Esophagus (tissue), 2 donors: ENCODE measurements around the gene LRRC14B. TPM values are rescaled to one million over a fixed set of nuclear protein-coding genes. Genes with fewer than 3 reads are reported as not detected.
"Not testable (repeated sequence)": the region's sequence is repeated elsewhere in the genome, so short reads cannot be mapped to it uniquely, and the experiment has no call there.

ENCODE experiments used
- H3K27ac ChIP-seq, 2 donors: one replicate each; pipeline ENCODE4 v1.5.1; 2013; ENCODE audit warnings: low read depth in 2 of 2, mild to moderate bottlenecking in 2 of 2, inconsistent platforms in 1 of 2, low read length in 1 of 2, moderate library complexity in 1 of 2
- H3K27me3 ChIP-seq, 2 donors: one replicate each; pipeline ENCODE4 v1.6.1; 2013; ENCODE audit warnings: low read length in 2 of 2, control low read depth in 1 of 2, mild to moderate bottlenecking in 1 of 2; ENCODE audit not compliant: insufficient read depth in 2 of 2, control insufficient read depth in 1 of 2
- H3K36me3 ChIP-seq, 2 donors: one replicate each; pipeline ENCODE4 v1.6.1; 2013; ENCODE audit warnings: low read length in 1 of 2; ENCODE audit not compliant: control insufficient read depth in 2 of 2, insufficient read depth in 2 of 2
- H3K4me1 ChIP-seq, 2 donors: one replicate each; pipeline ENCODE4 v1.6.1; 2013; ENCODE audit warnings: low read length in 1 of 2; ENCODE audit not compliant: control insufficient read depth in 2 of 2, insufficient read depth in 2 of 2
- H3K4me3 ChIP-seq, 2 donors: one replicate each; pipeline ENCODE4 v1.5.1; 2013; ENCODE audit warnings: low read length in 2 of 2, mild to moderate bottlenecking in 2 of 2, low read depth in 1 of 2, moderate library complexity in 1 of 2
- H3K9me3 ChIP-seq, 2 donors: one replicate each; pipeline ENCODE4 v1.6.1; 2013; ENCODE audit warnings: mild to moderate bottlenecking in 2 of 2, low read depth in 1 of 2, low read length in 1 of 2, moderate library complexity in 1 of 2; ENCODE audit not compliant: control insufficient read depth in 2 of 2, insufficient read depth in 1 of 2
- WGBS, 2 donors: extraction: QIAGEN DNeasy Blood & Tissue Kit; methylation state at CpG; one replicate each; pipeline ENCODE4 v1.1.7; 2013; 5-methylcytosine and 5-hydroxymethylcytosine counted together
- polyA plus RNA-seq, 2 donors: library from polyadenylated mRNA; stranded (reverse); fragments of 200-250 nt; gene quantifications; one replicate each; pipeline ENCODE4 v1.2.3, GENCODE V29; 2013
- donor health status: healthy with polysubstance abuse.
- donor health status: Bipolar disorder and iron deficiency.

LRRC14B gene
- polyA plus RNA-seq, 2 donors = 0.02 TPM; not detected in 1

DNA sequence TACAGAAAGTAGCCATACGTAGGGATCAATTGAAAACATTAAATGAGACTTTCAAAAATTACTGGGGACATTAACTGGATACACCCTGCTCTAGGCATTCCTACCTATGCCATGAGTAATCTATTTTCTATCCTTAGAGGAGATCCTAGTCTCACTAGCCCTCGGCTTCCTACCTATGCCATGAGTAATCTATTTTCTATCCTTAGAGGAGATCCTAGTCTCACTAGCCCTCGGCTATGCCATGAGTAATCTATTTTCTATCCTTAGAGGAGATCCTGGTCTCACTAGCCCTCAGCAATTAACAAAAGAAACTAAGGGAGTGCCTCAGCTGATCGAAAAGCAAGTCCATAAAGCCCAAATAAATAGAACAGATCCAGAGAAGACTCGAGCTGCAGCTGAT, 54.4 kb downstream of the LRRC14B start:
- not testable (repeated sequence) for H3K27me3 ChIP-seq, H3K4me1 ChIP-seq, H3K9me3 ChIP-seq, H3K27ac ChIP-seq, H3K4me3 ChIP-seq
- H3K36me3 ChIP-seq = peaks cover 0 to 11% of the 10 kb centered on the region in 2 donors
- 88% methylated on average over 5 of the region's 5 CpGs for WGBS, 2 donors

Other genes with a start within 250 kb of the LRRC14B start
- gene PLEKHG4B, start 99.3 kb upstream of the LRRC14B start, polyA plus RNA-seq = under 1 TPM; 0.16 to 0.53 TPM
- 1 to 10 TPM; 1.4 to 1.7 TPM for gene CCDC127, start 26.7 kb downstream of the LRRC14B start, polyA plus RNA-seq
- 10 to 100 TPM; 43.7 to 63.1 TPM for gene SDHA, start 26.8 kb downstream of the LRRC14B start, polyA plus RNA-seq
- gene PDCD6, start 80.2 kb downstream of the LRRC14B start, polyA plus RNA-seq = 100 to 1,000 TPM; 152 to 159 TPM
- gene AHRR, start 130.2 kb downstream of the LRRC14B start, polyA plus RNA-seq = 1 to 10 TPM; 1.2 to 1.7 TPM